Measurements from ENCODE around the gene RAPGEF1.

- no peak for TF ChIP-seq ZNF274 (IDR thresholded peaks at IDR 0.05; ENCODE audit: low read depth, low read length)
- no peak for TF ChIP-seq YY1 (IDR thresholded peaks at IDR 0.05; ENCODE audit: insufficient read depth, insufficient read length)
- no peak for TF ChIP-seq SUZ12 (IDR thresholded peaks at IDR 0.05; ENCODE audit: extremely low read depth, insufficient read depth, insufficient read length)
These were observed 63.4 kb downstream of the RAPGEF1 start for GRCh38 chr9:131676431-131676972.

All from NT2/D1 (cell line).